Hepatocyte (in vitro differentiated cells): Measurements from ENCODE around the gene ZNRF1. TPM values are rescaled to one million over a fixed set of nuclear protein-coding genes. Genes with fewer than 3 reads are reported as not detected.
A peak's percentile ranks its signal among the peaks of the same experiment; 100 is the strongest.

ENCODE experiments used
- DNase-seq: peaks from one replicate; pipeline ENCODE4 v3.0.0-alpha.2; 2016; ENCODE audit warnings: low spot score
- H2AFZ ChIP-seq: fragments of 200-600 bp; sonication (generic); 2 replicates; pipeline ENCODE4 v1.6.0; 2016; ENCODE audit warnings: antibody characterized with exemption, mild to moderate bottlenecking
- H3K27ac ChIP-seq: fragments of 200-600 bp; sonication (generic); 2 replicates; pipeline ENCODE4 v1.5.1; 2016; ENCODE audit warnings: mild to moderate bottlenecking
- H3K27me3 ChIP-seq: fragments of 200-600 bp; sonication (generic); 2 replicates; pipeline ENCODE4 v1.6.1; 2016
- H3K36me3 ChIP-seq: fragments of 200-600 bp; sonication (generic); replicated peaks from 2 replicates; pipeline ENCODE4 v1.5.1; 2016; ENCODE audit warnings: low read depth; ENCODE audit not compliant: insufficient read depth
- H3K4me1 ChIP-seq: fragments of 200-600 bp; sonication (generic); 2 replicates; pipeline ENCODE4 v1.5.1; 2016; ENCODE audit warnings: mild to moderate bottlenecking, moderate library complexity; ENCODE audit not compliant: insufficient read depth
- H3K4me2 ChIP-seq: fragments of 200-600 bp; sonication (generic); 2 replicates; pipeline ENCODE4 v1.6.0; 2016
- H3K4me3 ChIP-seq: fragments of 200-600 bp; sonication (generic); 2 replicates; pipeline ENCODE4 v1.5.1; 2016; ENCODE audit warnings: mild to moderate bottlenecking
- H3K79me2 ChIP-seq: fragments of 200-600 bp; sonication (generic); 2 replicates; pipeline ENCODE4 v1.6.0; 2017; ENCODE audit warnings: mild to moderate bottlenecking
- H3K9me2 ChIP-seq: fragments of 200-600 bp; sonication (generic); replicated peaks from 2 replicates; pipeline ENCODE4 v1.6.0; 2017; ENCODE audit warnings: mild to moderate bottlenecking; ENCODE audit not compliant: insufficient read depth
- H3K9me3 ChIP-seq: fragments of 200-600 bp; sonication (generic); 2 replicates; pipeline ENCODE4 v1.5.1; 2016; ENCODE audit warnings: low read depth, mild to moderate bottlenecking
- H4K20me1 ChIP-seq: fragments of 200-600 bp; sonication (generic); 2 replicates; pipeline ENCODE4 v1.6.0; 2016; ENCODE audit warnings: mild to moderate bottlenecking; ENCODE audit not compliant: insufficient read depth, poor library complexity, severe bottlenecking
- EZH2 ChIP-seq: fragments of 200-600 bp; sonication (generic); IDR thresholded peaks from 2 replicates; pipeline ENCODE4 v1.6.1; 2016; ENCODE audit warnings: antibody characterized with exemption, mild to moderate bottlenecking, borderline replicate concordance
- EZH2phosphoT487 ChIP-seq: fragments of 200-600 bp; sonication (generic); IDR thresholded peaks from one replicate; pipeline ENCODE4 v1.6.1; 2018; ENCODE audit warnings: antibody characterized with exemption, mild to moderate bottlenecking, low read depth, moderate library complexity; ENCODE audit not compliant: unreplicated experiment, severe bottlenecking
- WGBS: methylation state at CpG from one replicate; pipeline ENCODE4 v1.1.6; 2016; ENCODE audit warnings: low lambda C conversion rate; ENCODE audit errors: missing lambda C conversion rate; 5-methylcytosine and 5-hydroxymethylcytosine counted together
- polyA plus RNA-seq: library from polyadenylated mRNA; unstranded; fragments of >200 nt; fragmentation: Nextera tagmentation; extraction: Ambion mirVana; gene quantifications from 2 replicates; pipeline ENCODE4 v1.2.1, GENCODE V29; 2016
- total RNA-seq: library from RNA; depleted of rRNA; stranded (reverse); fragments of >200 nt; gene quantifications from 2 replicates; pipeline ENCODE4 v1.2.3, GENCODE V29; 2014
- TF ChIP-seq, protein P1 (sequence below): fragments of 200-600 bp; sonication (generic); IDR thresholded peaks from 2 replicates; pipeline ENCODE4 v1.5.1; 2016; ENCODE audit warnings: antibody characterized with exemption, mild to moderate bottlenecking; ENCODE audit not compliant: poor library complexity

Gene ZNRF1
- total and polyA plus RNA-seq, 2 experiments from 2014 or later, result 23.0 to 46.5 TPM

DNA sequence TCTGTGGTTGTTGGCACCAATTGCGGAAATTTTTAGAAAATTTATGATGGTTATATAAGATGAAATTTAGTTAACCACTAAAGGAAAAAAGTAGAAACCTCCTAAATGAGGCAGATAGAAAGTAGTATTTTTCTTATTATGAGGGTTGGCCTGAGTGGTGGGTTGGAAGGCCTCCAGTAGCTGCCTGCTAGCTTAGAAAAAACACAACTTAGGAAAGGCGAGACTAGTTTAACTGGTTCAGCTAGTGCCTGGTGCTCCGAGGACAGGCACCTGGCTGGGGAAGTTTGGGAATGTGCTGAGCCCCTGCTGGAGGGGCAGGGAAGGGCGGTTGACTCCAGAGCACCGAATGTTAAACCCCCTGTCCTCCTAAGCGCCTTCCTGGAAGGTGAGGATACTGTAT is 97.8 kb downstream of the ZNRF1 start:
- no peaks in the 10 kb centered on the region for H3K27me3 ChIP-seq
- no peaks in the 10 kb centered on the region for H3K36me3 ChIP-seq
- no peak overlapping the region for H3K27ac ChIP-seq
- H3K4me1 ChIP-seq, result peaks cover 5% of the 10 kb centered on the region
- DNase-seq, result no peak
- H3K4me3 ChIP-seq, result no peak overlapping the region
- no peak overlapping the region for H3K4me2 ChIP-seq
- H3K79me2 ChIP-seq, result peaks cover 47% of the 10 kb centered on the region
- no peaks in the 10 kb centered on the region for H3K9me3 ChIP-seq
- no peaks in the 10 kb centered on the region for H3K9me2 ChIP-seq
- TF ChIP-seq, protein P1, sequence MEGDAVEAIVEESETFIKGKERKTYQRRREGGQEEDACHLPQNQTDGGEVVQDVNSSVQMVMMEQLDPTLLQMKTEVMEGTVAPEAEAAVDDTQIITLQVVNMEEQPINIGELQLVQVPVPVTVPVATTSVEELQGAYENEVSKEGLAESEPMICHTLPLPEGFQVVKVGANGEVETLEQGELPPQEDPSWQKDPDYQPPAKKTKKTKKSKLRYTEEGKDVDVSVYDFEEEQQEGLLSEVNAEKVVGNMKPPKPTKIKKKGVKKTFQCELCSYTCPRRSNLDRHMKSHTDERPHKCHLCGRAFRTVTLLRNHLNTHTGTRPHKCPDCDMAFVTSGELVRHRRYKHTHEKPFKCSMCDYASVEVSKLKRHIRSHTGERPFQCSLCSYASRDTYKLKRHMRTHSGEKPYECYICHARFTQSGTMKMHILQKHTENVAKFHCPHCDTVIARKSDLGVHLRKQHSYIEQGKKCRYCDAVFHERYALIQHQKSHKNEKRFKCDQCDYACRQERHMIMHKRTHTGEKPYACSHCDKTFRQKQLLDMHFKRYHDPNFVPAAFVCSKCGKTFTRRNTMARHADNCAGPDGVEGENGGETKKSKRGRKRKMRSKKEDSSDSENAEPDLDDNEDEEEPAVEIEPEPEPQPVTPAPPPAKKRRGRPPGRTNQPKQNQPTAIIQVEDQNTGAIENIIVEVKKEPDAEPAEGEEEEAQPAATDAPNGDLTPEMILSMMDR, result peak; percentile 13
- TF ChIP-seq EZH2phosphoT487 (no peak), EZH2 (no peak)
- H4K20me1 ChIP-seq, result peaks cover 12% of the 10 kb centered on the region
- H2AFZ ChIP-seq, result no peak overlapping the region
- 68% methylated on average over 6 of the region's 6 CpGs for WGBS

- no peak overlapping the region for H3K4me2 ChIP-seq
- H3K9me3 ChIP-seq, result no peaks in the 10 kb centered on the region
- no peak overlapping the region for H3K27ac ChIP-seq
- H3K27me3 ChIP-seq, result no peaks in the 10 kb centered on the region
- H3K79me2 ChIP-seq, result peaks cover 41% of the 10 kb centered on the region
- no peak overlapping the region for H3K4me3 ChIP-seq
- H2AFZ ChIP-seq, result no peak overlapping the region
- TF ChIP-seq EZH2 (no peak), EZH2phosphoT487 (no peak)
- TF ChIP-seq, protein P1, result no peak
- DNase-seq, result no peak
- peaks cover 12% of the 10 kb centered on the region for H4K20me1 ChIP-seq
- H3K36me3 ChIP-seq, result no peaks in the 10 kb centered on the region
- H3K4me1 ChIP-seq, result peaks cover 5% of the 10 kb centered on the region
- H3K9me2 ChIP-seq, result no peaks in the 10 kb centered on the region
- 90% methylated on average over 10 of the region's 10 CpGs for WGBS
Measured at GRCh38 chr16:75097191-75097761, 98.5 kb downstream of the ZNRF1 start.

DNA sequence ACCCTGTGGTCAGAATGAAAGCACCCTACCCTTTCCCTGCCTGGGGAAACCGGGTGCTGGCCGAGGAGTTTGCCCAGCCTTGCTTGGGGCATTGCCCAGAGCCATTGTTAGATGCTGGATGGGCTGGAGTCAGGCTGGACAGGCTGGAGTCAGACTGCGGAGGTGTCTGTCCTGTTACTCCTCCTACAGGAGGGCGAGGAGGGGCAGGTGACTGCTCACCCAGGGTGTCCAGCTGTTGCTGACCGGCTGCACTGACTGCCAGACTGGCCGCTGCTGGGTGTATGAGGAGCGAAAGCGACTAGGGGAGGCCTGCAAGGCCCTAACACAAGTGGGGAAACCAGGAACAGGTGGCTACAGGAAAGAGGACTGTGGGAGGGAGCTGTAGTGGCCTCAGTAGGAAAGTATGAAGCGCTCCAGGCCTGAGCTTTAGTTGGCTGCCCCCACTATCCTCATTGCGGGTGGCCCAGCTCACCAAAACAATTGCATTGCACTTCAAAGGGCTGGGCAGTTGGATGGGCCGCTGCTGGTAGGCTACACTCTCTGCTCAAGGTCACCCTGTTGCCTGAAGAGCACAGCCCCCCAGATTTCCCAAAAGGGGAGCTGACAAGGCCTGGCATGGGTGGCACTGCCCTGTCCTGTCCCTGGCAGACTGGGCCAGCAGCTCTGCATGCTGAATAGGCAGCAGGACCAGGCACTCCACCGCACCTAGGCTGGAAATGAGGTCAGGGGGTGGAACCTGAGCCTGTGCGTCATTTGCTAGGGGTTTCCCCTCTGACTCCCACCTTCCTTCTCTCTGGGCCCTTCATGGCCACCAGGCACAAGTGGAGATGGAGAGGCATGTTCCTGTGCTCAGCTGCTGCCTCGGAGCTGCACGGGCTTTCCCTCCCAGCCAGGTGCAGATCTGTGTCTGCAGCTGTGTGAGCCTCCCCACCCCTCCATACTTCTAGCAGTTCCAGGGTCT is 99.4 kb downstream of the ZNRF1 start:
- 86% methylated on average over 15 of the region's 15 CpGs for WGBS
- H3K4me3 ChIP-seq, result no peak overlapping the region
- H3K4me2 ChIP-seq, result no peak overlapping the region
- peaks cover 5% of the 10 kb centered on the region for H3K4me1 ChIP-seq
- H4K20me1 ChIP-seq, result peaks cover 10% of the 10 kb centered on the region
- no peaks in the 10 kb centered on the region for H3K9me3 ChIP-seq
- no peaks in the 10 kb centered on the region for H3K9me2 ChIP-seq
- TF ChIP-seq EZH2phosphoT487, result no peak
- no peak for TF ChIP-seq EZH2
- TF ChIP-seq, protein P1, result no peak
- no peak overlapping the region for H3K27ac ChIP-seq
- peaks cover 36% of the 10 kb centered on the region for H3K79me2 ChIP-seq
- no peak for DNase-seq
- no peak overlapping the region for H2AFZ ChIP-seq
- no peaks in the 10 kb centered on the region for H3K27me3 ChIP-seq
- H3K36me3 ChIP-seq, result no peaks in the 10 kb centered on the region
